GM15510 (cell line): Measurements from ENCODE around the gene LCA5.

ENCODE experiments used
- POLR2A ChIP-seq: IDR thresholded peaks from 3 replicates; pipeline ENCODE4 v1.6.1; 2011; ENCODE audit warnings: borderline replicate concordance; ENCODE audit not compliant: insufficient read length; ENCODE audit errors: extremely low read depth

The LCA5 gene

GRCh38 chr6:79441192-79441591 is 96.0 kb downstream of the LCA5 start:
- TF ChIP-seq POLR2A, result no peak

GRCh38 chr6:79440598-79440997 is 96.6 kb downstream of the LCA5 start:
- no peak for TF ChIP-seq POLR2A

- TF ChIP-seq POLR2A, result no peak
Measured at GRCh38 chr6:79438030-79438429, 99.2 kb downstream of the LCA5 start.

- no peak for TF ChIP-seq POLR2A
Measured at GRCh38 chr6:79436241-79436640, 101.0 kb downstream of the LCA5 start.

- no peak for TF ChIP-seq POLR2A
Measured at GRCh38 chr6:79435746-79436145, 101.5 kb downstream of the LCA5 start.
